PC-3 (cell line): Measurements from ENCODE around the gene PBLD. TPM values are rescaled to one million over a fixed set of nuclear protein-coding genes. Genes with fewer than 3 reads are reported as not detected.
"Not testable (repeated sequence)": the region's sequence is repeated elsewhere in the genome, so short reads cannot be mapped to it uniquely, and the experiment has no call there.

Source experiments
- ATAC-seq: fragments of 200-7000 bp; cut with Tn5 transposase; 2 replicates; pipeline ENCODE4 v1.9.1; 2020; ENCODE audit warnings: mild to moderate bottlenecking, moderate library complexity
- BruUV-seq: library from RNA; stranded (reverse); fragments of 400-500 nt; replicated peaks from 2 replicates; lab custom pipeline; 2021; lab: Mats Ljungman, UMichigan
- CTCF ChIA-PET: fragments of 300-600 bp; sonication (Branson Sonifier 250); formaldehyde crosslinking; loops from one replicate; lab custom pipeline; 2022; ENCODE audit warnings: antibody characterized with exemption; lab: Charles Lee
- POLR2A ChIA-PET: fragments of 300-600 bp; sonication (Branson Sonifier 250); formaldehyde crosslinking; loops from one replicate; lab custom pipeline; 2022; ENCODE audit warnings: antibody characterized with exemption; ENCODE audit not compliant: unreplicated experiment; lab: Charles Lee
- DNase-seq: peaks from one replicate; pipeline ENCODE4 v3.0.0-alpha.2; 2015
- H2AFZ ChIP-seq: fragments of 300-600 bp; sonication (generic); 2 replicates; pipeline ENCODE4 v1.6.0; 2016; ENCODE audit warnings: antibody characterized with exemption, low read length
- H3F3A ChIP-seq: fragments of 300-600 bp; sonication (generic); one replicate; pipeline ENCODE4 v1.6.0; 2017; ENCODE audit warnings: antibody characterized with exemption, low read length, control low read depth, mild to moderate bottlenecking; ENCODE audit not compliant: unreplicated experiment
- H3K27ac ChIP-seq: fragments of 300-600 bp; sonication (generic); 2 replicates; pipeline ENCODE4 v1.5.1; 2016; ENCODE audit warnings: mild to moderate bottlenecking, low read length
- H3K27me3 ChIP-seq: fragments of 300-600 bp; sonication (generic); 2 replicates; pipeline ENCODE4 v1.6.1; 2016; ENCODE audit warnings: low read length, mixed read lengths
- H3K36me3 ChIP-seq: fragments of 300-600 bp; sonication (generic); 2 replicates; pipeline ENCODE4 v1.6.1; 2016; ENCODE audit warnings: low read depth, mixed run types, low read length, mixed read lengths
- H3K4me1 ChIP-seq: fragments of 300-600 bp; sonication (generic); 2 replicates; pipeline ENCODE4 v1.5.1; 2016; ENCODE audit warnings: low read length; ENCODE audit not compliant: insufficient read depth
- H3K4me2 ChIP-seq: fragments of 300-600 bp; sonication (generic); 2 replicates; pipeline ENCODE4 v1.6.0; 2016; ENCODE audit warnings: low read length
- H3K4me3 ChIP-seq: fragments of 300-600 bp; sonication (generic); 2 replicates; pipeline ENCODE4 v1.5.1; 2016; ENCODE audit warnings: mild to moderate bottlenecking, low read length, mixed read lengths
- H3K79me2 ChIP-seq: fragments of 300-600 bp; sonication (generic); 2 replicates; pipeline ENCODE4 v1.6.1; 2017; ENCODE audit warnings: low read length, mixed read lengths
- H3K9ac ChIP-seq: fragments of 300-600 bp; sonication (generic); 2 replicates; pipeline ENCODE4 v1.6.0; 2016; ENCODE audit warnings: mild to moderate bottlenecking, low read length
- H3K9me2 ChIP-seq: fragments of 300-600 bp; sonication (generic); replicated peaks from 2 replicates; pipeline ENCODE4 v1.6.1; 2016; ENCODE audit warnings: mixed run types, low read length, mixed read lengths
- H3K9me3 ChIP-seq: fragments of 300-600 bp; sonication (generic); 2 replicates; pipeline ENCODE4 v1.6.1; 2016; ENCODE audit warnings: low read length, mixed read lengths
- H4K20me1 ChIP-seq: fragments of 300-600 bp; sonication (generic); 2 replicates; pipeline ENCODE4 v1.6.1; 2016; ENCODE audit warnings: low read length, mixed read lengths
- CTCF ChIP-seq: fragments of 300-600 bp; sonication (generic); conservative IDR thresholded peaks from 2 replicates; pipeline ENCODE4 v1.5.1; 2017; ENCODE audit warnings: antibody characterized with exemption, low read depth, mild to moderate bottlenecking, low read length
- EZH2 ChIP-seq: fragments of 300-600 bp; sonication (generic); IDR thresholded peaks from one replicate; pipeline ENCODE4 v1.6.1; 2017; ENCODE audit warnings: antibody characterized with exemption, mild to moderate bottlenecking, low read length; ENCODE audit not compliant: unreplicated experiment
- EZH2phosphoT487 ChIP-seq: fragments of 300-600 bp; sonication (generic); IDR thresholded peaks from 2 replicates; pipeline ENCODE4 v1.6.1; 2018; ENCODE audit warnings: mild to moderate bottlenecking, antibody characterized with exemption, low read length, borderline replicate concordance
- intact Hi-C: fragments of 100-400 bp; cut with micrococcal nuclease; formaldehyde crosslinking; loops from 2 replicates; pipeline ENCODE4 v1.9.0; 2023
- total RNA-seq: library from RNA; depleted of rRNA; stranded (reverse); fragments of >200 nt; gene quantifications from 2 replicates; pipeline ENCODE4 v1.2.3, GENCODE V29; 2014

The PBLD gene
- total RNA-seq, 1 experiment from 2014 or later: 1.1 TPM

DNA sequence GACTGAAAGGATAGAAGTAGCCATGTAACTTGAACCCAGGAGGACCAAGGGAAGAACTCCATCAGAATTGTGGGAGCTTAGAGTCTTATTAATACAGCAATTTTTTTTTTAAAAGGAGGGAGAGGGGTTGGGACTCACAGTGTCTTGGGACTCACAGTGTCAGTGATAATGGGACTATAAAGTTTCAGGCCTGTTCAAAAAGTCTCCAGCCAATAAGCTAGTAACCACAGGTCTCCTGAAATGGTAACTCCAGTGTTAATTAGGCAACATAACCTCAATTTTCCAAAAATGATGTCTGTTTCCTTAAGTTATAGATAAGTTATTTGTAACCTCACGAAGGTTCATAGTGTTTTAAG lies 3.2 kb downstream of the PBLD start:
- Histone ChIP-seq H3K4me3 (no peak overlapping the region), H3K9ac (no peak overlapping the region), H3K79me2 (peaks cover 33% of the 10 kb centered on the region), H3F3A (no peaks in the 10 kb centered on the region), H4K20me1 (peaks cover 18% of the 10 kb centered on the region), H2AFZ (peak overlapping the region; percentile 57; the same call in 1 of the 2 replicates), H3K36me3 (peaks cover 17% of the 10 kb centered on the region; the same call in 1 of the 2 replicates), H3K27me3 (no peaks in the 10 kb centered on the region), H3K9me3 (no peaks in the 10 kb centered on the region), H3K4me1 (peaks cover 22% of the 10 kb centered on the region), H3K9me2 (no peaks in the 10 kb centered on the region), H3K27ac (no peak overlapping the region), H3K4me2 (no peak overlapping the region)
- intact Hi-C loops: no loop called here
- ChIA-PET CTCF (no interaction called here), POLR2A (no interaction called here)
- no peak for DNase-seq
- TF ChIP-seq CTCF: no peak
- TF ChIP-seq EZH2: no peak
- TF ChIP-seq EZH2phosphoT487: no peak
- ATAC-seq: no peak
- BruUV-seq: no TSS peak

- no peak for DNase-seq
- Histone ChIP-seq H4K20me1 (peaks cover 5% of the 10 kb centered on the region), H3K79me2 (peaks cover 19% of the 10 kb centered on the region), H3K4me3 (no peak overlapping the region), H2AFZ (peak overlapping the region; percentile 57), H3K9me2 (no peaks in the 10 kb centered on the region), H3K9ac (no peak overlapping the region), H3K27me3 (no peaks in the 10 kb centered on the region), H3K27ac (no peak overlapping the region), H3K36me3 (0 out of 2 replicates have a peak, but pooled peaks cover 3% of the 10 kb centered on the region), H3K9me3 (no peaks in the 10 kb centered on the region), H3K4me1 (peaks cover 22% of the 10 kb centered on the region), H3F3A (no peaks in the 10 kb centered on the region), H3K4me2 (peak overlapping the region; percentile 11)
- ATAC-seq: no peak
- TF ChIP-seq EZH2: no peak
- no peak for TF ChIP-seq CTCF
- TF ChIP-seq EZH2phosphoT487: no peak
- intact Hi-C loops: no loop called here
- CTCF ChIA-PET: no interaction called here
- BruUV-seq: no TSS peak
- POLR2A ChIA-PET: no interaction called here
Observed at GRCh38 chr10:68327889-68328786, 4.6 kb downstream of the PBLD start.

DNA sequence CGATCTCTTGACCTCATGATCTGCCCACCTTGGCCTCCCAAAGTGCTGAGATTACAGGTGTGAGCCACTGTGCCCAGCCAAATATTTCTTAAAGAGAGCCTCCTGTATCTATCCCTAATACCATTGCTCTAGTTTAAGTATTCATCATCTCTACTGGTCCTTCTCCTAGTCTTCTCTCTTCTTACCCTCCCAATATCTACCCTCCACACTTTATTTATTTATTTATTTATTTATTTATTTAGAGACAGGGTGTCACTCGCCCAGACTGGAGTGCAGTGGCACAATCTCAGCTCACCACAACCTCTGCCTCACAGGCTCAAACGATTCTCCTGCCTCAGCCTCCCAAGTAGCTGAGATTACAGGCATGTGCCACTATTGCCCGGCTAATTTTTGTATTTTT lies 8.3 kb downstream of the PBLD start:
- H3K79me2 ChIP-seq, H3K9me3 ChIP-seq, intact Hi-C loops, ATAC-seq, H3K9ac ChIP-seq, H3K4me2 ChIP-seq, DNase-seq, H2AFZ ChIP-seq, H3K27me3 ChIP-seq, H3K27ac ChIP-seq, H3K4me3 ChIP-seq, BruUV-seq, H4K20me1 ChIP-seq, H3K9me2 ChIP-seq, H3F3A ChIP-seq, H3K36me3 ChIP-seq, CTCF ChIA-PET: not testable (repeated sequence)
- peaks cover 15% of the 10 kb centered on the region for H3K4me1 ChIP-seq
- POLR2A ChIA-PET: interaction anchor here (0.6 kb wide), 1 partner anchor 22 kb away, joined by 3 read pairs; no protein-coding TSS in a partner anchor
